LoVo (cell line): ENCODE measurements around the gene SPAG4.

Source experiments
- DNase-seq: peaks from one replicate; pipeline ENCODE4 v3.0.0-alpha.2; 2016; ENCODE audit warnings: low spot score

Gene SPAG4

GRCh38 chr20:35615667-35616464, at the start of gene SPAG4:
Gene SPAG4, plus strand, starts transcription at chr20:35615829. Its CDS starts 175 bp downstream, at chr20:35616004.
- DNase-seq: peak; percentile 99

- DNase-seq: peak; percentile 15
Measured at GRCh38 chr20:35568645-35569044, 47.0 kb upstream of the SPAG4 start.

- no peak for DNase-seq
Measured at GRCh38 chr20:35571555-35571954, 44.1 kb upstream of the SPAG4 start.

GRCh38 chr20:35572838-35573237, 42.8 kb upstream of the SPAG4 start:
- DNase-seq: no peak

- peak; percentile 85 for DNase-seq
Measured at GRCh38 chr20:35575958-35576357, 39.7 kb upstream of the SPAG4 start.

GRCh38 chr20:35576816-35577215, 38.8 kb upstream of the SPAG4 start:
- no peak for DNase-seq

- no peak for DNase-seq
Measured at GRCh38 chr20:35578469-35578868, 37.2 kb upstream of the SPAG4 start.

GRCh38 chr20:35579196-35579595, 36.4 kb upstream of the SPAG4 start:
- no peak for DNase-seq

GRCh38 chr20:35582131-35582530, 33.5 kb upstream of the SPAG4 start:
- no peak for DNase-seq

GRCh38 chr20:35582741-35583404, 32.8 kb upstream of the SPAG4 start:
- DNase-seq: no peak

- no peak for DNase-seq
Measured at GRCh38 chr20:35583636-35584560, 31.7 kb upstream of the SPAG4 start.

GRCh38 chr20:35586751-35587425, 28.7 kb upstream of the SPAG4 start:
- DNase-seq: no peak

GRCh38 chr20:35587436-35587835, 28.2 kb upstream of the SPAG4 start:
- no peak for DNase-seq

GRCh38 chr20:35588397-35588796, 27.2 kb upstream of the SPAG4 start:
- no peak for DNase-seq

GRCh38 chr20:35592339-35592974, 23.2 kb upstream of the SPAG4 start:
- DNase-seq: no peak

GRCh38 chr20:35595456-35595855, 20.2 kb upstream of the SPAG4 start:
- no peak for DNase-seq

- no peak for DNase-seq
Measured at GRCh38 chr20:35595901-35596300, 19.7 kb upstream of the SPAG4 start.

GRCh38 chr20:35597186-35597585, 18.4 kb upstream of the SPAG4 start:
- DNase-seq: no peak

GRCh38 chr20:35598476-35598875, 17.2 kb upstream of the SPAG4 start:
- DNase-seq: no peak

- no peak for DNase-seq
Measured at GRCh38 chr20:35598899-35599775, 16.5 kb upstream of the SPAG4 start.

- no peak for DNase-seq
Measured at GRCh38 chr20:35599776-35600120, 15.9 kb upstream of the SPAG4 start.
